ENCODE results near the gene CEP85L.

GRCh38 chr6:118485601-118486550, 165.5 kb downstream of the CEP85L start:
- TF ChIP-seq EP300 (IDR thresholded peaks at IDR 0.05) (no peak), CTCF (IDR thresholded peaks at IDR 0.05) (no peak), POLR2AphosphoS5 (IDR thresholded peaks at IDR 0.05) (no peak)

Data from gastroesophageal sphincter (tissue), 3 donors.